Naive thymus-derived CD4-positive, alpha-beta T cell (primary cell): ENCODE results near the gene AGAP2. TPM values are rescaled to one million over a fixed set of nuclear protein-coding genes. Genes with fewer than 3 reads are reported as not detected.
"Not testable (repeated sequence)": the region's sequence is repeated elsewhere in the genome, so short reads cannot be mapped to it uniquely, and the experiment has no call there.

Source experiments
- ATAC-seq: fragments of 150-1000 bp; cut with Tn5 transposase; 2 replicates; pipeline ENCODE4 v1.10.0; 2021; ENCODE audit warnings: mild to moderate bottlenecking, moderate library complexity
- CTCF ChIA-PET: fragments of 350-600 bp; sonication (Branson Sonifier 250); formaldehyde crosslinking; loops from one replicate; lab custom pipeline; 2021; ENCODE audit warnings: antibody characterized with exemption; lab: Charles Lee
- POLR2A ChIA-PET: fragments of 350-600 bp; sonication (Branson Sonifier 250); formaldehyde crosslinking; loops from one replicate; lab custom pipeline; 2021; ENCODE audit warnings: antibody characterized with exemption, inconsistent platforms; lab: Charles Lee
- DNase-seq, 9 donors: peaks; one replicate each; pipeline versions ENCODE4 v3.0.0 to v3.0.0-alpha.2; 2020 to 2022; ENCODE audit warnings: mixed read lengths in 1 of 9
- H3K27ac ChIP-seq: one replicate; pipeline ENCODE4 v1.7.0; 2013; ENCODE audit warnings: mild to moderate bottlenecking, low read depth, low read length, moderate library complexity
- H3K27me3 ChIP-seq, 2 donors: one replicate each; pipeline ENCODE4 v1.7.0; 2013; ENCODE audit warnings: low read length in 2 of 2, mild to moderate bottlenecking in 2 of 2, moderate library complexity in 2 of 2; ENCODE audit not compliant: control insufficient read depth in 2 of 2, insufficient read depth in 2 of 2
- H3K36me3 ChIP-seq, 3 experiments: 1 replicate in 2 of 3; 2 replicates in 1 of 3; pipeline ENCODE4 v1.7.0; 2013; ENCODE audit warnings: low read length in 3 of 3, mild to moderate bottlenecking in 3 of 3, moderate library complexity in 1 of 3; ENCODE audit not compliant: insufficient read depth in 3 of 3, control insufficient read depth in 2 of 3
- H3K4me1 ChIP-seq, 2 donors: one replicate each; pipeline ENCODE4 v1.7.0; 2013; ENCODE audit warnings: low read length in 2 of 2, mild to moderate bottlenecking in 2 of 2, moderate library complexity in 1 of 2; ENCODE audit not compliant: control insufficient read depth in 2 of 2, insufficient read depth in 2 of 2
- H3K4me3 ChIP-seq: 2 replicates; pipeline ENCODE4 v1.7.0; 2013; ENCODE audit warnings: mild to moderate bottlenecking, low read length
- H3K9me3 ChIP-seq, 3 experiments: 1 replicate in 2 of 3; 2 replicates in 1 of 3; pipeline ENCODE4 v1.7.0; 2013; ENCODE audit warnings: low read length in 3 of 3; ENCODE audit not compliant: control insufficient read depth in 2 of 3
- H3K27ac Mint-ChIP-seq, 9 donors: one replicate each; pipeline ENCODE4 v1.8.0; 2020 to 2022; ENCODE audit warnings: mixed read lengths in 9 of 9, mild to moderate bottlenecking in 8 of 9, moderate library complexity in 5 of 9, inconsistent platforms in 2 of 9
- H3K27me3 Mint-ChIP-seq, 5 donors: one replicate each; pipeline ENCODE4 v1.8.0; 2021 to 2022; ENCODE audit warnings: mixed read lengths in 5 of 5, mild to moderate bottlenecking in 1 of 5
- H3K36me3 Mint-ChIP-seq, 5 donors: one replicate each; pipeline ENCODE4 v1.8.0; 2020 to 2022; ENCODE audit warnings: mixed read lengths in 5 of 5, mild to moderate bottlenecking in 3 of 5, inconsistent platforms in 1 of 5
- H3K4me1 Mint-ChIP-seq, 7 donors: one replicate each; pipeline ENCODE4 v1.8.0; 2020 to 2022; ENCODE audit warnings: mixed read lengths in 7 of 7, mild to moderate bottlenecking in 3 of 7, inconsistent platforms in 1 of 7
- H3K4me3 Mint-ChIP-seq, 10 donors: one replicate each; pipeline ENCODE4 v1.8.0; 2020 to 2022; ENCODE audit warnings: mild to moderate bottlenecking in 10 of 10, mixed read lengths in 10 of 10, moderate library complexity in 6 of 10, inconsistent platforms in 2 of 10
- H3K9me3 Mint-ChIP-seq, 11 donors: one replicate each; pipeline ENCODE4 v1.8.0; 2020 to 2022; ENCODE audit warnings: mixed read lengths in 11 of 11, mild to moderate bottlenecking in 4 of 11, inconsistent platforms in 1 of 11, moderate library complexity in 1 of 11
- intact Hi-C, 2 donors: fragments of 100-400 bp; cut with micrococcal nuclease; formaldehyde crosslinking; loops; one replicate each; pipeline ENCODE4 v1.15.1; 2023
- polyA plus RNA-seq, 2 donors: library from polyadenylated mRNA; unstranded; fragments of 300-500 nt; fragmentation: Illumina TruSeq; gene quantifications; one replicate each; pipeline ENCODE4 v1.2.3, GENCODE V29; 2021
- total RNA-seq, 6 experiments: library from RNA in 5 of 6; stranded (reverse) in 5 of 6; gene quantifications; 1 replicate in 5 of 6; 2 replicates in 1 of 6; pipeline ENCODE4 v1.2.3 and lab custom pipeline; 2021 to 2026

Gene AGAP2
- total and polyA plus RNA-seq, 7 experiments from 2014 or later = 3.0 to 66.7 (median 41.3) TPM

GRCh38 chr12:57717131-57717530 lies 21.4 kb downstream of the AGAP2 start:
- no peaks in the 10 kb centered on the region for H3K27me3 ChIP-seq
- H3K4me3 ChIP-seq = no peak overlapping the region
- ATAC-seq = no peak
- Mint-ChIP-seq H3K27me3 (no peaks in the 10 kb centered on the region), H3K36me3 (peaks cover 10 to 27% (median 20%) of the 10 kb centered on the region in 5 donors), H3K27ac (peak overlapping the region in 1 of 9 donors; percentile 31), H3K4me3 (no peak overlapping the region), H3K9me3 (no peaks in the 10 kb centered on the region), H3K4me1 (peaks cover 0 to 15% (median 4%) of the 10 kb centered on the region in 7 donors)
- ChIA-PET POLR2A (no interaction called here), CTCF (interaction anchor here (0.6 kb wide), 1 partner anchor 503 kb away, joined by 3 read pairs; no protein-coding TSS in a partner anchor)
- peaks cover 15 to 81% (median 18%) of the 10 kb centered on the region in 3 experiments for H3K36me3 ChIP-seq
- no peak for DNase-seq
- no peaks in the 10 kb centered on the region for H3K4me1 ChIP-seq
- H3K9me3 ChIP-seq = no peaks in the 10 kb centered on the region
- intact Hi-C loops = no loop called here
- H3K27ac ChIP-seq = no peak overlapping the region

- no peaks in the 10 kb centered on the region for H3K9me3 Mint-ChIP-seq
- Histone ChIP-seq H3K27me3 (no peaks in the 10 kb centered on the region), H3K4me1 (no peaks in the 10 kb centered on the region), H3K27ac (no peak overlapping the region), H3K9me3 (no peaks in the 10 kb centered on the region), H3K36me3 (peaks cover 15 to 80% (median 18%) of the 10 kb centered on the region in 3 experiments), H3K4me3 (no peak overlapping the region)
- peak overlapping the region in 2 of 9 donors; percentile 8 to 36 for H3K27ac Mint-ChIP-seq
- ChIA-PET CTCF (interaction anchor here (0.6 kb wide), 1 partner anchor 502 kb away, joined by 3 read pairs; no protein-coding TSS in a partner anchor), POLR2A (interaction anchor here (1.0 to 1.2 kb wide), 3 partner anchors 9 to 30 kb away, joined by 3 to 4 read pairs (median 3); no protein-coding TSS in a partner anchor)
- no peak for DNase-seq
- H3K4me1 Mint-ChIP-seq = peaks cover 0 to 8% (median 0%) of the 10 kb centered on the region in 7 donors
- no peaks in the 10 kb centered on the region for H3K27me3 Mint-ChIP-seq
- ATAC-seq = no peak
- intact Hi-C loops = no loop called here
- peaks cover 10 to 35% (median 28%) of the 10 kb centered on the region in 5 donors for H3K36me3 Mint-ChIP-seq
- H3K4me3 Mint-ChIP-seq = no peak overlapping the region
These were observed 22.2 kb downstream of the AGAP2 start for GRCh38 chr12:57716305-57716704.

- no peak for DNase-seq
- peaks cover 10 to 39% (median 32%) of the 10 kb centered on the region in 5 donors for H3K36me3 Mint-ChIP-seq
These were observed 22.8 kb downstream of the AGAP2 start for GRCh38 chr12:57715786-57716185.

GRCh38 chr12:57715036-57715748 lies 23.4 kb downstream of the AGAP2 start:
- H3K4me3 Mint-ChIP-seq, ATAC-seq, H3K4me3 ChIP-seq, H3K4me1 ChIP-seq, DNase-seq, intact Hi-C loops, H3K4me1 Mint-ChIP-seq, H3K9me3 ChIP-seq, H3K27ac ChIP-seq, CTCF ChIA-PET, H3K9me3 Mint-ChIP-seq, H3K27me3 Mint-ChIP-seq, H3K27me3 ChIP-seq: not testable (repeated sequence)
- peaks cover 10 to 42% (median 33%) of the 10 kb centered on the region in 5 donors for H3K36me3 Mint-ChIP-seq
- H3K27ac Mint-ChIP-seq = peak overlapping the region in 2 of 9 donors; percentile 48 to 56
- peaks cover 15 to 69% (median 18%) of the 10 kb centered on the region in 3 experiments for H3K36me3 ChIP-seq
- POLR2A ChIA-PET = interaction anchor here (0.6 to 1.2 kb wide), 4 partner anchors 8 to 24 kb away, joined by 3 read pairs; partner anchors contain the start of genes AGAP2 and OS9

More at GRCh38 chr12:57715786-57716185, 22.8 kb downstream of the AGAP2 start:
- no peaks in the 10 kb centered on the region for H3K9me3 Mint-ChIP-seq
- Histone ChIP-seq H3K4me3 (no peak overlapping the region), H3K4me1 (no peaks in the 10 kb centered on the region), H3K27me3 (no peaks in the 10 kb centered on the region), H3K36me3 (peaks cover 15 to 74% (median 18%) of the 10 kb centered on the region in 3 experiments), H3K27ac (no peak overlapping the region), H3K9me3 (no peaks in the 10 kb centered on the region)
- H3K27ac Mint-ChIP-seq = peak overlapping the region in 2 of 9 donors; percentile 48 to 56
- ChIA-PET POLR2A (interaction anchor here (0.6 to 1.2 kb wide), 5 partner anchors 8 to 29 kb away, joined by 3 to 4 read pairs (median 3); partner anchors contain the start of genes AGAP2 and OS9), CTCF (no interaction called here)
- intact Hi-C loops = no loop called here
- H3K4me1 Mint-ChIP-seq = peaks cover 0 to 8% (median 0%) of the 10 kb centered on the region in 7 donors
- ATAC-seq = no peak
- no peak overlapping the region for H3K4me3 Mint-ChIP-seq
- no peaks in the 10 kb centered on the region for H3K27me3 Mint-ChIP-seq

GRCh38 chr12:57713209-57713608 lies 25.3 kb downstream of the AGAP2 start:
- H3K36me3 ChIP-seq = peaks cover 10 to 53% (median 19%) of the 10 kb centered on the region in 3 experiments
- no peak for ATAC-seq
- ChIA-PET POLR2A (interaction anchor here (0.6 to 1.3 kb wide), 2 partner anchors 12 to 13 kb away, joined by 3 read pairs; no protein-coding TSS in a partner anchor), CTCF (no interaction called here)
- no peaks in the 10 kb centered on the region for H3K9me3 ChIP-seq
- Mint-ChIP-seq H3K9me3 (no peaks in the 10 kb centered on the region), H3K27me3 (no peaks in the 10 kb centered on the region), H3K36me3 (peaks cover 3 to 31% (median 23%) of the 10 kb centered on the region in 5 donors), H3K27ac (no peak overlapping the region), H3K4me1 (peaks cover 0 to 10% (median 7%) of the 10 kb centered on the region in 7 donors), H3K4me3 (no peak overlapping the region)
- H3K4me1 ChIP-seq = no peaks in the 10 kb centered on the region
- H3K4me3 ChIP-seq = no peak overlapping the region
- no peak for DNase-seq
- no peaks in the 10 kb centered on the region for H3K27me3 ChIP-seq
- intact Hi-C loops = no loop called here
- no peak overlapping the region for H3K27ac ChIP-seq

GRCh38 chr12:57712701-57713100 lies 25.8 kb downstream of the AGAP2 start:
- DNase-seq = no peak
- POLR2A ChIA-PET = interaction anchor here (1.3 kb wide), 1 partner anchor 14 kb away, joined by 3 read pairs; no protein-coding TSS in a partner anchor
- Histone ChIP-seq H3K4me3 (no peak overlapping the region), H3K4me1 (no peaks in the 10 kb centered on the region), H3K36me3 (peaks cover 7 to 48% (median 14%) of the 10 kb centered on the region in 3 experiments), H3K27ac (no peak overlapping the region), H3K27me3 (no peaks in the 10 kb centered on the region), H3K9me3 (no peaks in the 10 kb centered on the region)
- Mint-ChIP-seq H3K9me3 (no peaks in the 10 kb centered on the region), H3K4me3 (no peak overlapping the region), H3K27ac (peak overlapping the region in 2 of 9 donors; percentile 5 to 32), H3K27me3 (no peaks in the 10 kb centered on the region), H3K4me1 (peaks cover 0 to 10% (median 7%) of the 10 kb centered on the region in 7 donors), H3K36me3 (peaks cover 3 to 27% (median 19%) of the 10 kb centered on the region in 5 donors)
- ATAC-seq = no peak
- CTCF ChIA-PET = no interaction called here
- intact Hi-C loops = no loop called here
